Lower lobe of right lung (tissue), 2 donors: ENCODE data around the gene ATP1A4. TPM values are rescaled to one million over a fixed set of nuclear protein-coding genes. Genes with fewer than 3 reads are reported as not detected.

Source experiments
- ATAC-seq, 2 donors: fragments of 200-7000 bp; cut with Tn5 transposase; one replicate each; pipeline ENCODE4 v1.9.1; 2020 to 2022; ENCODE audit warnings: mild to moderate bottlenecking in 2 of 2, moderate library complexity in 2 of 2
- DNase-seq: peaks from one replicate; pipeline ENCODE4 v3.0.0-alpha.2; 2020
- H3K27ac ChIP-seq: fragments of 200-600 bp; one replicate; pipeline ENCODE4 v1.8.0; 2022
- H3K27me3 ChIP-seq: fragments of 200-600 bp; one replicate; pipeline ENCODE4 v1.8.0; 2022; ENCODE audit warnings: low read depth
- H3K36me3 ChIP-seq: fragments of 200-600 bp; one replicate; pipeline ENCODE4 v1.8.0; 2022; ENCODE audit warnings: mild to moderate bottlenecking
- H3K4me1 ChIP-seq: fragments of 200-600 bp; one replicate; pipeline ENCODE4 v1.8.0; 2022
- H3K4me3 ChIP-seq: fragments of 200-600 bp; one replicate; pipeline ENCODE4 v1.8.0; 2022; ENCODE audit warnings: mild to moderate bottlenecking
- H3K9me3 ChIP-seq: fragments of 200-600 bp; one replicate; pipeline ENCODE4 v1.8.0; 2022
- CTCF ChIP-seq: fragments of 200-600 bp; IDR thresholded peaks from one replicate; pipeline ENCODE4 v1.8.0; 2022; ENCODE audit warnings: antibody characterized with exemption, mild to moderate bottlenecking
- intact Hi-C: fragments of 100-400 bp; cut with DNase I; formaldehyde crosslinking; loops from one replicate; pipeline ENCODE4 v1.11.0; 2022
- total RNA-seq: library from RNA; stranded (reverse); fragmentation: NEBNext Ultra II Directional; extraction: Animal tissue kit (Norgen Biotek cat#: 25700); gene quantifications from one replicate; pipeline ENCODE4 v1.2.1, GENCODE V29; 2021
- donor health status: DM: no; HTN: yes; CAD: no; lungs with severe emphysema.

The ATP1A4 gene
- total RNA-seq, 1 donor from 2014 or later = 1.1 TPM

GRCh38 chr1:160207118-160207650 is 55.8 kb downstream of the ATP1A4 start:
- ATAC-seq = no peak
- H3K4me3 ChIP-seq = peak overlapping the region; percentile 92

DNA sequence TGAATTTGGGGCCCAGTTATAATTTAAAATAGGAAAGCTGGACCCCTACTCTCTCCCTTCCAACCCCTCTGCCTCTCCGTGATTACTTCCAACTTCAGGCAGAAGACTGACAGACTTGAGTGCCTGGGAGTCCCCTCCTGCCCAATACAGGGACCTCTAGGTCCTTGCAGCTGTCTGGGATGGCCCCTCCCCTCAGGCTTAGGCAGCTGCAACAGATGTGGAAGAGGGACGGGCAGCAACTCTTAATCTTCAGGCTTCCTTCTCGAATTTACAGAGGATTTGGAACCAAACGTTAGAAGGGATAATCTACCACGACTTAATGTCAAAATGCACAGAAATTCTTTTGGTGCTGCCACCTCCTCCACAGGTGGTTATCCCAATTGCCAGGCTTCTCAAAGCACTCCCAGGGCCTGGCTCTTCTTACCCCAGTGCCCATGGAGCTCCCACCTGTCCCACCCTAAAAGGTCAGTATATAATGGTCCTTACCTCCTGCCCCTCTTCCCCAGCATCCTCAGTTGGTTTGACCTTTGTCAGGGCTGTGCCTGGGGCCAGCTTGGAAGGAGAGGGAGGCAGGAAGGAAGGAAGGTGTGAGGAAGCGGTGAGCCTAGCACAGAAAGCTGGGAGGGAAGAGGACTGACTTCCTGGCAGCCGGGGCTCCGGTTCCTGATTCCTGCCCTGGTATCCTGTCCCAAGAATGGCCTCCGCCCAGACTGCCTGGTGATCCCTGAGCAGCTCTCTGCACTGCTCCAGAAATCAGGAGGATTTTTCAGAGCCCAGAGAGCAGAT is 56.6 kb downstream of the ATP1A4 start:
- H3K27ac ChIP-seq = peak overlapping the region; percentile 60
- no peak for TF ChIP-seq CTCF
- H3K4me3 ChIP-seq = no peak overlapping the region
- no peak for DNase-seq
- peaks cover 59% of the 10 kb centered on the region for H3K4me1 ChIP-seq
- ATAC-seq = no peak
- intact Hi-C loops = no loop called here
- H3K36me3 ChIP-seq = peaks cover 37% of the 10 kb centered on the region
- no peaks in the 10 kb centered on the region for H3K27me3 ChIP-seq
- H3K9me3 ChIP-seq = no peaks in the 10 kb centered on the region

More at GRCh38 chr1:160207118-160207650, 55.8 kb downstream of the ATP1A4 start:
- intact Hi-C loops = no loop called here
- Histone ChIP-seq H3K36me3 (peaks cover 29% of the 10 kb centered on the region), H3K27ac (peak overlapping the region; percentile 60), H3K9me3 (no peaks in the 10 kb centered on the region), H3K4me1 (peaks cover 59% of the 10 kb centered on the region), H3K27me3 (no peaks in the 10 kb centered on the region)
- TF ChIP-seq CTCF = no peak
- DNase-seq = no peak

- H3K27ac ChIP-seq = peak overlapping the region; percentile 60
- no peak for TF ChIP-seq CTCF
- no peaks in the 10 kb centered on the region for H3K27me3 ChIP-seq
- H3K9me3 ChIP-seq = no peaks in the 10 kb centered on the region
- intact Hi-C loops = no loop called here
- ATAC-seq = no peak
- peaks cover 59% of the 10 kb centered on the region for H3K4me1 ChIP-seq
- no peak for DNase-seq
- peaks cover 44% of the 10 kb centered on the region for H3K36me3 ChIP-seq
- H3K4me3 ChIP-seq = no peak overlapping the region
Measured at GRCh38 chr1:160208557-160209320, 57.3 kb downstream of the ATP1A4 start.

DNA sequence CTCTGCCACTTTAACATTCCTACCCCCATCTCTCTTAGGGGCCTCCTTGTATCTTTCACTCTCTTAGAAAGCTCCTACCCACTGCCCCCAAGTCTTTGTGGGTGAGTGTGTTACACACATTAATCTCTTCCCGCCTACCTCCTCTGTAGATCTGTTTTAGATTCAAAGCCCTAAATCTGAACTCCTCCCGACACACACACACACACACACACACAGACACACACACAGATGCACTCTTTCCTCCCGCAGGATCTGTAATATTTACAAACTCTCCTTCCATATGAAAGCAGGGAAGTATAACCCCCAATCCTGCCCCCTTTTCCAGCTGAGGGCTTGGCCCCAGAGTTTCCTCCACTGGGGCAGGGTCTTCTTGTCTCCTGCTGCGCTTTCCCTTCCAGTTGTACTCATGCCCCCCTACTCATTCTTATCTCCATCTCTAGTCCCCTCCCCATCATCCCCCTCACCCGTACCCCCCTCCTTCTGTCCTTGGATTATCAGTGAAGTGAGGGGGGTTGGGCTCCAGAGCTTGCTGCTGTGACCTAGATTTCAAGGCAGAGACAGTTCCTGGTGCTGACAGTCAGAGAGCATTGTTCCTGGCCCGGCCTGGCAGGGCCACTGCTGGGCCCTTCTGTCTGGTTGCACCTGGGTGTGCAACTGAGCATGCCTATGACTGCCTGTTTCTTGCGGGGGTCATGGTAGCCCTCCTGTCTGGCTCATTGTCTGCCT is 58.1 kb downstream of the ATP1A4 start:
- Histone ChIP-seq H3K4me3 (no peak overlapping the region), H3K9me3 (no peaks in the 10 kb centered on the region), H3K36me3 (peaks cover 52% of the 10 kb centered on the region), H3K27ac (no peak overlapping the region), H3K4me1 (peaks cover 52% of the 10 kb centered on the region), H3K27me3 (no peaks in the 10 kb centered on the region)
- ATAC-seq = no peak
- TF ChIP-seq CTCF = no peak
- intact Hi-C loops = no loop called here
- DNase-seq = no peak

DNA sequence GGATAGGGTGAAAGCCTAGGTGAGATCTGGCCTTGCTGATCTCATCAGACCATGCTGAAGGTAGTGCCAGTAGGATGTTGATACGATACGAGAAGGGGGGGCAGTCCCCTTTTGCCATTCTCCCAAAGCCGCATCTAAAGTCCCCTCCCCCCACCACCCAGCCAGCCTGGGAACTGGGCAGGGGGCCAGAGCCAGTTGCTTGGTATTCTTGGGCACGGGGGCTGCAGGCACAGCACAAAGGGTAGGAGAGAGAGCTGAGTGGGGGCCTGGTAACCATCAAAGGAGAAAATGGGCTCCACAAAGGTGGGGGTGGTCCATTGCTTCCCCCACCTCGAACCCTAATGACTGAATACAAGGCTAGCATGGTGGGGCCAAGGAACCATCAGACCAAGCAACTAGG is 59.2 kb downstream of the ATP1A4 start:
- Histone ChIP-seq H3K9me3 (no peaks in the 10 kb centered on the region), H3K4me1 (peaks cover 46% of the 10 kb centered on the region), H3K27me3 (no peaks in the 10 kb centered on the region), H3K36me3 (peaks cover 63% of the 10 kb centered on the region), H3K4me3 (no peak overlapping the region), H3K27ac (peak overlapping the region; percentile 18)
- DNase-seq (no peak), ATAC-seq (no peak)
- TF ChIP-seq CTCF = no peak
- intact Hi-C loops = no loop called here
